CD4-positive, alpha-beta T cell treated with Interleukin-10 for 1 hour (primary cell): Measurements from ENCODE around the gene MERTK.

Experiments
- DNase-seq: peaks from one replicate; pipeline ENCODE4 v3.0.0-alpha.2; 2020

The MERTK gene

DNA sequence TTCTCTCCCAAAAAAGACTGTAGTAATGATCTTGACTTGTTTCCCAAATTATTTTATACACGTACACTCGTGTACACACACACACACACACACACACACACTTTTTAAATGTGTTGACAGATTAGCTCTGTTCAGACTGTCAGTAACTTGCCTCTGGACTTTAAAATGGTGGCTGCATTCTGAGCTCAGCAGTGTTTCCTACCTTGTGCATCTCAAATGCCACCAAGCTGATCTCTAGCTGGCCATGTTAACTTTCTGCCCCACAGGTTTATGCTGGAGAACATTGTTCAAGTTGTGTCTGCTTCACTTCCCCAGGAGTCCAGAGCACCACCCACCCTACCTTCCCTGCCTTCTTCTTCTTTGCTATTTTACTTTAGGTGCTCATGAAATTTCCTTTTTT is 83.3 kb downstream of the MERTK start:
- DNase-seq: no peak

DNA sequence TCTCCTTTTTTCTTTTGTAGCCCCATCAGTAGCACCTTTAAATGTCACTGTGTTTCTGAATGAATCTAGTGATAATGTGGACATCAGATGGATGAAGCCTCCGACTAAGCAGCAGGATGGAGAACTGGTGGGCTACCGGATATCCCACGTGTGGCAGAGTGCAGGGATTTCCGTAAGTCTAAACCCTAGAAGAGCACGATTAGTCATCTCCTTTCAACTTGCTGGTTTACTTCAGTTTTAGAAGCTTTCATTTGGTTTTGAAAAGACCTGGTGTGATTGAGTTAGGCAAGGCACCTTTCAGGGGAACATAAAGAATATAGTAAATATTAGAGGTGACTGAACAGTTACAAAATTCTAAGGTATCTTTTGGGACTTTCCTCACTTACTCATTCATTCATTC is 84.4 kb downstream of the MERTK start:
- DNase-seq: no peak

DNA sequence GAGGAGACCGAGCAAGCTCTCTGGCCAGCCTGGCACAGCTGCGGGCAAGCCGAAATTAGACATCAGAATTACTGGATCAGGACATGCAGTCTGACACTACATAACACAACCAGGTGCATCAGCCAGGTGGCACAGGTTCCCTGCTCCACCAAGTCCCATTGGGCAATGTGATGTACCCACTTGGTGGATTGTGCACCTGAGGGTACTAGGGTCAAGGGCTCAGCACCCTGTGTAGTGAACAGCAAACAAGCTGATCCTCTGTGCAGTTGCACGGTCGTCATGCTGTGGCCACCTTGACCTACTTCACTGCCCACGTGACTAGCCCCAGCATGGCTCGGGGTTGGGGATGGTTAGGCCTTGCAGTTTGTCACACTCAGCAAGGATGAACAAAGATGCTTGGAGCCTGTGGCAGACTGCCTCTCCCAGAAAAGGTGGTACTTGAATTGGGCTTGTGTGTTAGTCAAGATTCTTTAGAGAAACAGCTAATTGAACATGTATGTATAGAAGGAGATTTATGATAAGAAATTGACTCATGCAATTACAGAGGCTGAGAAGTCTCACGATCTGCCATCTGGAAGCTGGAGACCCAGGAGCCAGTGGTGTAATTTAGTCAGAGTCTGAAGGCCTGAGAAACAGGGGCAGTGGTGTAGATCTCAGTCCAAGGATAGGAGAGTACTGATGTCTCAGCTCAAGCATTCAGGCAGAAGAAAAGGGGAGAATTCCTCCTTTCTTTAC is 85.2 kb downstream of the MERTK start:
- DNase-seq: no peak

DNA sequence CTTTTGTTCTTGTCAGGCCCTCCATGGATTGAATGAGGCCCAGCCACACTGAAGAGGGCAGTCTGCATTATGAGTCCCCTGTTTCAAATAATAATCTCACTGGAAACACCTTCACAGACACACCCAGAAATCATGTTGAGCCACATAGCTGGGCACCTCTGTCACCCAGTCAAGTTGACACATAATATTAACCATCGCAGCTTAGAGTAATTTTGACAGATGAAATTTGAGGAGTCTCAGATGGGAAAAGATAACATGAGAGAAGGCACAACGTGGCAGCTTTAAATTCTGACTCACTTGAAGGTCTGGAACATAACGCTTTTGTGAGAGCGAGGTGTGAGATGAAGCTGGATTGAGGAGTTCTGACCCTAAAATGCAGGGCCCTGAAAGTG is 85.8 kb downstream of the MERTK start:
- DNase-seq: no peak

DNA sequence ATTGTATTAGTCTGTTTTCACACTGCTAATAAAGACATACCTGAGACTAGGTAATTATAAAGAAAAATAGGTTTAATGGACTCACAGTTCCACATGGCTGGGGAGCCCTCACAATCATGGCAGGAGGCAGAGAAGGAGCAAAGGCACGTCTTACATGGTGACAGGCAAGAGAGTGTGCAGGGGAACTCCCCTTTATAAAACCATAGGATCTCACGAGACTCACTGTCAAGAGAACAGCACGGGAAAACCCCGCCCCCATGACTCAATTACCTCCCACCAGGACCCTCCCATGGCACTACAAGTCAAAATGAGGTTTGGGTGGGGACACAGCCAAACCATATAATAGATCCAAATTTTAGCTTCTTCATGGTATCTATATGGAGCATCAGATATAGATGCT is 87.1 kb downstream of the MERTK start:
- DNase-seq: no peak

DNA sequence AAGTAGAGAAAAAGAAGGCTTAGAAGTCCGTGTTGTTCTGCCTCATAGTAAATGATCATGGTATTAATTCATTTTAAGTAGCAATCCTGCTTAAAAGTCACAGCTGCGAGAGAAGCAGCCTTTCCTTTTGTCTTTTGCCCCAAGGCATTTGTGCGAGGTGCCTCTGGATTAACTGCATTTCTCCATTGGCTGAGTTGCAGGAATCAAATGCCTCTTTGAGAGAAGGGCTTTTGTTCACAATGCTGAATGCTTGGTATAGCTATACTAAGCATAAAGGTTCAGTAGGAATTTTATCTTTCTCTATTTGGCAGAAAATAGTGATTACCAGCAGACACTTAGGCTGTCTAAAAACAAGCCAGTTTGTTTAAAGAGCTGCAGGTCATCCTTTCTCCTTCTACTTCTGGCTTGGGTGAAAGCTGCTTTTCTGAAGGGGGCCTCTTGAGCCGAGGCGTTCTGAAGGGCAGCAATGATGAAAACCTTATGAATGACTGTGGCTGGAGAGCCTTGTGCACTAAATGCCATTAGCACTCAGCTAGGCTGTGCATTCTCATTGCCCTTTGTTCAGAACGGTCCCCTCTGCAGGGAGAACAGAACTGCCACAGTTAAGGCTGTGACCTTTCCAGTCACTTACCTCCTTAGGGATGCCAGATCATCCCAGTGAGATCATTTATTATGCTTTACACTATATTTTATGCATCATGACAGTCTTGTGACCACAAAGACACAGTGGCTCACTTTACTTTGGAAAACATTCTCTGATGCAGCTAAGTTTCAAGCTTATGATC is 87.9 kb downstream of the MERTK start:
- DNase-seq: no peak

DNA sequence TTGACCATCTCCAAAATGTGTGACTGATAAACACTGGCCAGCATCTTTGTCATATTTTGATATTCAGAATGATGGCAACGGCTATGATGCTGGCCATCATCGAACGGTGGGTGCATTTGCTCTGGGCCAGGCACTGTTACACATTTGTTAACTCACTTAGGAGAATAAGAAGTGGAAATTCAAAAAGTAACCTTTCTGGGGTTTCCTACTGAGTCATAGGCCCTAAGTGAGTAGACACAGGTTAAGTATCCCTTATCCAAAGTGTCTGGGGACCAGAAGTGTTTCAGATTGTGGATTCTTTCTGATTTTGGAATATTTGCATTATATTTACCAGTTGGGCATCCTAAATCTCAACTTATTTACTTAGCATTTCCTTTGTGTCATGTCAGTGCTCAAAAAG is 92.0 kb downstream of the MERTK start:
- no peak for DNase-seq

DNA sequence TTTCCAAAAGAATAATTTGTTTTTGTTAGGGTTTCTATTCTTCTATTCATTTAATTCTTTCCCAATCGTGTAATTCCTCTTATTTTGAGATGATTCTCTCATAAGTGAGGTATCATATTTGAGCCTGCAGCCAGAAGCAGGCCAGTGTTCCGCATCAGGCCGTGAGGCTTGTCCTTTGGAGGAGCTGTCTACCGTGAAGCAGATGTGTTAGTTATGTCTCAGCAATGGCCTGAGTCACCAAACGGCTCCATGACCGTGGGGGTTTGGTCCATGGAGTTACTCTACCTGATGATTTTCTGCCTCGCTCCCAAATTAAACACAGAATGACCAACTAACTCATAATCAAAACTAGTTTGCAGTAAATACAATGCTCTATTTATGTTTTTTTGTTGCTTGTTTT is 92.4 kb downstream of the MERTK start:
- DNase-seq: no peak

DNA sequence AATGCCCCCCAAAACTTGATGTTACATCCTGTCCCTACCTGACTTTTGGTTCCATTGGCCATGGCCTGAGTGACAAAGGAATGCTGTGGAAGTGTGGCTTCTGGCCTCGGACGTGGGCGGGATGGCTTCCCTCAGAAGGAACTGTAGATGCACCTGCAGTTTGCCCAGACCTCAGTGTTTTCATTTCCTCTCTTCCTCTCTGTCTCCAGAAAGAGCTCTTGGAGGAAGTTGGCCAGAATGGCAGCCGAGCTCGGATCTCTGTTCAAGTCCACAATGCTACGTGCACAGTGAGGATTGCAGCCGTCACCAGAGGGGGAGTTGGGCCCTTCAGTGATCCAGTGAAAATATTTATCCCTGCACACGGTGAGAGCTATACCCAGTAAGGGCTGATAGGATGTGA is 95.6 kb downstream of the MERTK start:
- no peak for DNase-seq

DNA sequence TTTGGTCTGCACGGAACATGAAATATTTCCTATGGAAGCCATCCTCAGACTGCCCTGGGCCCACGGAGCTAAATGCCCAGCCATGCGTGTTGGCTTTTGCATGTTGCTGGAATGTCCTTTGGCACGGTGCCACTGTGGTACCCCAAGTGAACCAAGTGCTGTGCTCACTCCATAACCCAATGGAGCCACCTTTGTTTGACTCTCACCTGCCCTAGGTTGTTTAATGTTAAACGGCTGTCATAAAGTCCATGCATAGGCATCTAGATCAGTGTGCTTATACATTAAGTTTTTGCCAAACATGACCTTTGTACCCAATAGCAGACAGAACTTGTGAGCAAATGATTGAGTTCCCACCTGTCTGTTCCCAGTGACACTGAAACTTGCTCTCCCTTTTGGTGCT is 96.7 kb downstream of the MERTK start:
- DNase-seq: no peak

DNA sequence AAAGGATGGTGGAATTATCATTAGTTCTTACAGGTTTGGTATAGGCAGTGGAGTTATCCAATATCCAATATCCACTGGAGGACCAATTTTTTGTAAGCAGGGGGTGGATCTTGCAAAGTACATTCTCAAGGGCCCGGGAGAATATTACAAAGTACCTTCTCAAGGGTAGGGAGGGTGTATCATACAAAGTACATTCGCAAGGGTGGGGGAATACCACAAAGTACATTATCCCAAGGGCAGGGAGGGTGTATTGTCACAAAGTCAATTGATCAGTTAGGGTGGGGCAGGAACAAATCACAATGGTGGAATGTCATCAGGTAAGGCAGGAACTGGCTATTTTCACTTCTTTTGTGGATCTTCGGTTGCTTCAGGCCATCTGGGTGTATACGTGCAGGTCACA is 101.4 kb downstream of the MERTK start:
- no peak for DNase-seq

DNA sequence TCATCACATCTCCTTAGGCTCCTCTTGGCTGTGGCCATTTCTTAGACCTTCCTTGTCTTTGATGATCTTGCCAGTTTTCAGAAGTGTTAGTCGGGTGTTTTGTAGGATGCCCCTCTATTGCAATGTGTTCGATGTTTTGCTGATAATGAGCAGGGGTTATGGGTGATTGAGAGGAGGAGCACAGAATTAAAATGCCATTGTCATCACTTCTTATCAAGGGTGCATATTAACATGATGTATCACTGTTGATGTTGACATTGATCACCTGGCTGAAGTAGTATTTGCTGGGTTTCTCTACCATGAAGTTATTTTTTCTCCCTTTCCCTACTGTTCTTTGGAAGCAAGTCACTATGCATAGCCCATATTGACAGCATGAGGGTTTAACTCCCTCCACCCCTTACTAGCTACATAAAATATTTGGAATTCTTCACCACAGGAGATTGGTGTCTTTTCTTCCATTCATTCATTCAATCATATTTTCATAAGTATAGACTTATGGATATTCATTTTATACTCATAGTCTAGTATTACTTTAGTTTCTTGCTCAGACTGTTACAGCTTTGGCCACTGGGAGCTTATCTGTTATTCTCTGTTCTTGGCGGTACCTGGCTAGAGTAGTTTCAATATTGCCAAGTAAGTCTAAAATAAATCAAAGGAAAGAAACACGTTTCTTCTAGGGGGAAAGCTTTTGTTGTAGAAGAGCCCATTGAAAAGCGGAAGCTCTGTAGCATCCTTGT is 102.2 kb downstream of the MERTK start:
- DNase-seq: no peak

DNA sequence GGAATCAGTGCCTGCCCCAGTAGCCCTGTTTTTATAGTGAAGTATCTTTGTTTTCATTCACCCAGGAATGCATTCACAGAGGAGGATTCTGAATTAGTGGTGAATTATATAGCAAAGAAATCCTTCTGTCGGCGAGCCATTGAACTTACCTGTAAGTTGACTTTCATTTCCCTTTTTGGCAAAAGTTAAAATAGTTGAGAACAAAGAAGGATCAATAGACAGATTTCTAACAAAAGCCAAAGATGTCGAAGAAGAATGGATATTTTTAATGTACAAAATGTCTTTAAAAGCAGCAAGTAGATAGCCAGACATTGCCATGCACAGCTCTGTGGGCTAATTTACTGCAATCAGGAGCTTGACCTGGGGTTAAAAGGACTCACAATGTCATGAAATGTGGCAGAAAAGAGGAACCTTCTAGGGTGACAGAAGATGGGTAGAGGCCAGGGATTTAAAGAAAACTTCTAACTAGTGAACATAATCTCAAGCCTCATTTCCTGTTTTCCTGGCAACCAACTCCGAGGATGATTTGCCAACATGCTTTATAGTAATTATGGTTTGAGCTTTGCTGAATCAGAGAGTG is 102.8 kb downstream of the MERTK start:
- DNase-seq: peak; percentile 6

DNA sequence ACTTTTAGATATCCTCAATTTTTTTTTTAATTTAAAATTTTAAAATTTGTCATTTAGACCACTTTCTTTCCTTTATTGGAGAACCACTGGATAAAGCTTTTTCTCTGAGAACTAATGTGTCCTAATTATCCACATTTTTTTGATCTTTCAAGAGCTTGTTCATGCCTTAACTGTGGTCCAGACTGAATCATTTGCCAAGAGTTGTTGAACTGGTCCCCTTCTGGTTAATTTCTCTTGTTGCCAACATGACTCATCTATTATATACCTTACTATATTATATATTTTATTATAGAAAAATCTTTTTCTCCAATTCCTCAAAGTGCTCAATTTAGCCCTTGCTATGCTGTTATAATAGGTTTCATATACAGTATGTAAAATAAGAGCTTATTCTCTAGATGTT is 103.5 kb downstream of the MERTK start:
- DNase-seq: no peak

DNA sequence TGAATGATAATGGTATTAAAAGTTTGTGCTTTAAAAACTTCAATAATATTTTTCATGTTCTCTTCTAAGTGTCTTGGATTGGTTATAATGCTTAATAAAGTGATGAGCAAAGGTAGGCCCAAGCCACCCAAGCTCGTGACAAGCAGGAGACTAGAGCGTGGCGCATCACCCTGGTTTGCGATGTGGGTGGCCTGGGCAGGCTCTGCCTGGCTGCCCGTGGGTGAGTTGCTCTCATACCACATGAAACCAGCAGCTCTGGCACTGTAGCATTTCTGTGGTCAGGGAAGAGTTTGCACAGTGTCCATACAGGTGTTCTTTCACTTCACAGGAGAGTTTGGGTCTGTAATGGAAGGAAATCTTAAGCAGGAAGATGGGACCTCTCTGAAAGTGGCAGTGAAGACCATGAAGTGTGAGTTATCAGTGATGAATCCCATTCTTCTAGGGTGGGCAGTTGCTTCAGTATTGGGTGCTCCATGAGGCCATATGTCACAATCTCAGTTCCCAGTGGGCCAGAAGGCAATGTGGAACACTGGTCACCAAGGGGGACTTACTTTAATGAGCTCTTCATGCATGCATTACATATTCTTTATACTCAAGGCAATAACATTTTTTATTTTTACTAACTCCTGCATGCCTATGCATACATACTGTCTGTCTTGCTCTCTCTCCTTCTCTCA is 105.3 kb downstream of the MERTK start:
- no peak for DNase-seq

DNA sequence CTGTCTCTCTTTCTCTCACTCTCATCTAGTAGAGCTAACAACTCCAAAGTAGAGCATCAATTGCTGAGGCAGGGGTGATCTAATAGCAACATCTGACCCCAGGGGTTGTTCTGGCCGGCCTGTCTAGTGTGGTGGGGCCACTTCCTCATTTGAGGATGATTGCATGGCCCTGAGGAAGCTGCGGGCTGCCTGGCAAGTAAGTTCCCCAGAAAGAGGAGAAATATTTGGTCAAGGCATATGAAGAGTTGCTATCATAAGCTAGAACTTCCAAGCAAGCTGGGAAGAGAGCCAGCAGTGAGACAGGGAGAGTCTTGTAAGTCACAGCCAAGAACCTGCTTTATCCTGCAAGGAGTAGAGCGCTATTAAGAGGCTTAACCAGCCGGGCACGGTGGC is 105.8 kb downstream of the MERTK start:
- peak; percentile 26 for DNase-seq

DNA sequence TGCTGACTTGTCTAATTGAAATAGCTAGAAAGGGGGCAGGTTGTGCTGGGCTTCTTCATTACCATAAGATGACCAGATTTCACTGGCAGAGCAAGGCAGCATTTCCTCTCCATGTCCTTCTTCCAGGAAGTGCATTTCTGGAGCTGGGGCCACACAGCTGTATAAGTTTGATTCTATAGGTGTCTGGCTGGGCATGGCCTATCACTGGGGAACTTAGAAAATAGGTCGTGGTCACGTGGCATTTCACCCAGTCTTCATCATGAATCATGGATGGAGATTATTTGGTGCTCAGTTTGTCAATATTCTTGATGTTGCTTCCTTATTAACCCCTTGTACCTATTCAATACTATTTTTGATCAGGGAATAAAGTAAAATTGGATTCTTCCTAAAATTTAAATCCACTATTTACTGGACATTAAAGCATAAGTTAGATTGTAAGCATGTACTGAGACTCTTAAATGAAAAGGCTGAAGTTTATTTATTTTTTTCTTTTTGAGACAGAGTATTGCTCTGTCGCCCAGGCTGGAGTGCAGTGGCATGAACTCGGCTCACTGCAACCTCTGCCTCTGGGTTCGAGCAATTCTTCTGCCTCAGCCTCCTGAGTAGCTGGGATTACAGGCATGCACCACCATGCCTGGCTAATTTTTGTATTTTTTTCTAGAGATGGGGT is 107.1 kb downstream of the MERTK start:
- no peak for DNase-seq

DNA sequence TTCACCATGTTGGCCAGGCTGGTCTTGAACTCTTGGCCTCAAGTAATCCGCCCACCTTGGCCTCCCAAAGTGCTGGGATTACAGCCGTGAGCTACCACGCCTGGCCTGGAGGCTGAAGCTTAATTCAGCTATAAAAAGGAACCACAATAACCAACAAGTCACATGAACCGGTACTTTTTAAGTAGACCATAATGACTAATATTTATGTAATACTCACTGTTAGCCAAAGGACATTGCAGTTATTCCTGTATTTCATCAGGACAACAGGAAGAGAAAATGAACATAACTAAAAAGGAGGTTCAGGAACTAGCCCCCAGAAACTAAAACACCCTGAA is 107.6 kb downstream of the MERTK start:
- DNase-seq: no peak

DNA sequence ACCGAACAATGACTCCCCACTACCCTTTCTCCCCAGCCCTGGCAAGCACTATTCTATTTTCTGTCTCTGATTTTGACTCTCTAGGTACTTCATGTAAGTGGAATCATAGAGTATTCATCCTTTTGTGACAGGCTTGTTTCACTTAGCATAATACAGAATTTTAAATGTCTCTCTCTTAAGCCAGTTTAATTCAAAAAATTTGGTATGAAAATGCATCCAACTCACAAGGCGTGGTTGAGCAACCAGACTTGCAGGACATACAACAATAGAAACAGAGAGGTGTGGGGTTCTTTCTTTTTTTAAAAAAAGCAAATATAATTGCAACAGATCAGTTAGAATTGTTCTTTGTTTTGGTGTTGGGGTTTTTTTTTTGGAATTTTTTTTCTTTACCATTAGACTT is 109.1 kb downstream of the MERTK start:
- DNase-seq: no peak

DNA sequence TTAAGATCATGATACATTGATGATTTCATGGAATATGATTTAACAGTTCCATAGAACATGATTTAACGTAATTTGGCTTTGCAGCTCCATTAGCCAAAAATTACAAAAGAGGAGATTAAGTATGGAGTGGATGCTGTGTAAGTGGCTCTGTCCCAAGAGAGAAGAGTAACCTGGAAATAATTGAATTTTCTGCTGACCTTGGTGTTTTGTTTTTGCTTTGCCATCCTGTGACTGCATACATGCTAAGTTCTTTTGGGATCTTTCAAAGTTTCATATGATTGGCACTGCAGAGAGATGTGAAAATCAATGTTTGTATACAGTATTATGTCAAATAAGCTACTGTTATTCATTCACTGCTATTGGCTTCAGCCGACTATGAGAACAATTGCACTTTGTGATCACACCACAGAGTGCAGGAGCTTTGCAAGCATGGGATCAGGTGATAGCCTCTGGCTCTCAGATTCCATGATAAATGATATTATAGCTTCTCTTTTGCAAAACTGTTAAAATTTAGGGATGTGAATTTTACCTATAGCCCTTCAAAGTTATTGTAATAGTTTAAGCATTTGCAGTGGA is 110.6 kb downstream of the MERTK start:
- no peak for DNase-seq

DNA sequence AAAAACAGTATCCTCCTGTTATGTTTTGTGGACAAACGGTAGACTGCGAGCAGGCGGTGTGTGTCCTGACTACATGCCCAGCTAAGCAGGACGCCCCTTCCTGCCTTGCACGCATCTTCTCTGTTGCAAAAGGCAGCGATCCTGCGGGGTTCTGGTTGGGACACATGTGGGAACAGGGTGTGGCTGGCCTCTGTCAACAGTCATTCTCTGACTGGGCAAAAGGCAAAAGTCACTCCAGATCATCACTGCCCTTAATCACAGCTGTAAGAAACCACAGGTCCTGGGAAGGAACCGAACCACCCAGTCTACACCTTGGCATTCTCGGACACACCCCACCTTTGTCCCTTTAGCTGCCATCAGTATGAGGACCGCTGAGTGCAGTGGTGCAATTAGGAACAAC is 112.3 kb downstream of the MERTK start:
- no peak for DNase-seq

DNA sequence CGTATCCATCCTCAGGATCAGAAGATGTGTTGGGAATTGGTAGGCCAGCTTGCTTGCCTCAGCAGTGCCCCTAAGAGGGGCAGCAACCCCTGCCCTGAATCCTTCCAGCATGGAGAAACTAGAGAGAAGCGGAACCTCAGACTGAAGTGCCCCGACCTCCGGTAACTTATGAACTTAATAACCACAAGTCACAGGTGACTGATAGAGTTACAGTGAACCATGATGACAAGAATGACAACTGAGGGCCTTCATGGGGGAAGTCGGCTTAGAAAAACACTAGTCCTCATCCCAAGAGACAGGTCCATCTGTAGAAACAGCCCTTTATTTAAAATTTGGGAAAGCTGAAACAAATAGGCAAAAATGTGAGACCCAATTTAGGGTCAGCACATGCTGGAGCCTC is 114.1 kb downstream of the MERTK start:
- no peak for DNase-seq
